GM12801 (cell line): ENCODE data around the gene NCOA7.

ENCODE experiments used
- CTCF ChIP-seq: IDR thresholded peaks from one replicate; pipeline ENCODE4 v1.5.1; 2011; ENCODE audit warnings: control low read depth; ENCODE audit not compliant: insufficient read length; ENCODE audit errors: extremely low read depth

Gene NCOA7

DNA sequence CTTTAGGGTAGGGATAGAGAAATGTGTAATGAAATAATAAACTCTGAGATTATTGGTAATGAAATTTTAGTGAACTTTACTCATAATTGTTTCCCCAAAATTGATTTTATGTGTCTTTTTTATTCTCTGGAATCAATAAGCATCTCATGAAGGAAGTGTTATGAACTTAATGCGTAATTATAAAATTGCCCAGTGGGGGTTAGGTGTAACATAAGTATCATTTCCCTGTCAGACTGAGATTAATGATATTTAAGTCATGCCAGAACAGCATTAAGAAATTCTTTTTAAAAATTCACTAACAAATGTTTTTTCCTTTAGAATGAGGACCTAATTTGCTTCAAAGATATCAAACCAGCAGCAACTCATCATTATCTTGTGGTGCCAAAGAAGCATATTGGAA, 175.8 kb downstream of the NCOA7 start:
- no peak for TF ChIP-seq CTCF

GRCh38 chr6:125968493-125968892, 177.7 kb downstream of the NCOA7 start:
- no peak for TF ChIP-seq CTCF

DNA sequence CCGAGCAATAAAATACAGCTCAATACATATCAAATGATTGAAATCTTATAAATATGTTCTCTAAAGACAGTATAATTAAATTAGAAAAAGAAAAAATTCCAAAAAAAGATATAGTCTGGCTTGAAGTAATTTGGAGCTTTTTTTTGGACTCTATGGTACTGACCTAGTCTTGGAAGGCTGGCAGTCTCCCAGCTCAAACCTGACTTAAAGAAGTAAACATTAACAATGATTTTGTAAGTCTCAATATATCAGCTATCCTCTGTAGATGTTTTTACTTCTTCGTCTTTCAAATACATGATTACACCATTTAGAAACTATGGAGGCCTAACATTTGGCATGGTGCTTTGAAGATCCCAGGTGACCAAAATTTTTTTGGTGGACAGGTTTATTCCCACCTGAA, 180.0 kb downstream of the NCOA7 start:
- no peak for TF ChIP-seq CTCF

DNA sequence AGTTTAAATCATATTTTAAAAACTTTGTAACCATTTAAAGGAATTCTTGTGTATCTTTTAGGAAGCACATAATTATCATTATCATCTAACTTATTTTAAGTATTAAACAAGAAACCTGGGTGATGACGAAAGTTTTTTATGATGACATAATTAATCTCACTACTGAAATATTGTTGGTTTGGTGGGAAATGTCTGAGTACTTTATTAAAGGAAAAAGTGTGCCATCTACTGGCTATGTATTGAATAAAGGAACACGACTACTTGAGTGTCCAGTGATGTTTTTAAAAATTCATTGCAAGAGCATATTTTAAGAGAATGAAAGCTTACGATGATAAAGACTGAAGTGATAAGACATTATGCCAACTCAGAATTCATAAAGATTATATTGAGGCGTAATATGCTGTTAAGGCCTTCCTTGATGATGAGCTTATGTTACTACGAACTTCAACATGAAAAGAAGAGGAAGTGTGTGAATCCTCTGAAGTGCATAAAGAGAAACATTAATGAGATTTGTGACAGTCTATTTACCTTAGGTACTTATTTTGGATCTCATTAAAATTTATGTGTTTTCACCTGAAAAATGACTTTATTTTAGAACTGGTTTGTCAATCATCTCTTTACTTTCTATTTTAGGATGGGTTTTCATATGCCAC, 183.6 kb downstream of the NCOA7 start:
- TF ChIP-seq CTCF: no peak

- no peak for TF ChIP-seq CTCF
These were observed 188.3 kb downstream of the NCOA7 start for GRCh38 chr6:125979101-125979500.
